NCI-H2081 treated with DMSO at 0.1 percent for 48 hours (cell line): ENCODE data around the gene FLNB.

Experiments used
- DNase-seq: peaks from one replicate; lab custom pipeline; 2025; lab: John Stamatoyannopoulos, UW

FLNB gene

DNA sequence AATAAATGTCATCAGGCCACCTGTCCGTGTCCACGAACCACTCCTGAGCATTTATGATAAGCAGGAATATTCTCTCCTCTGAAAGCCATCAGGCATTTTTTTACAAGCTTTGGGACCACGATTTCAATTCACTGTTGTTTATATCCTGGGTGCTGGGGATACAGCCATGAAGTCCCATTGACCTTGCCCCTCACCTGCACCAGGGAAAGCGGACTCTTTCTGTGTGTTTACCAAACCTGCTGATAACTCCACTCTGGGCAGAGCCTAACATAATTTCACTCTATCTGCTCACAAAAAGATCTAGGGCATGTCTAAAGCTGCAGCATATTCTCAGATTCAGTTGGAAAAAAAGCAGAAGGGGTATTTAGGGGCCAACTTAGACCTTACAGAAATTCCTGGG lies 197.8 kb downstream of the FLNB start:
- DNase-seq, result no peak

DNA sequence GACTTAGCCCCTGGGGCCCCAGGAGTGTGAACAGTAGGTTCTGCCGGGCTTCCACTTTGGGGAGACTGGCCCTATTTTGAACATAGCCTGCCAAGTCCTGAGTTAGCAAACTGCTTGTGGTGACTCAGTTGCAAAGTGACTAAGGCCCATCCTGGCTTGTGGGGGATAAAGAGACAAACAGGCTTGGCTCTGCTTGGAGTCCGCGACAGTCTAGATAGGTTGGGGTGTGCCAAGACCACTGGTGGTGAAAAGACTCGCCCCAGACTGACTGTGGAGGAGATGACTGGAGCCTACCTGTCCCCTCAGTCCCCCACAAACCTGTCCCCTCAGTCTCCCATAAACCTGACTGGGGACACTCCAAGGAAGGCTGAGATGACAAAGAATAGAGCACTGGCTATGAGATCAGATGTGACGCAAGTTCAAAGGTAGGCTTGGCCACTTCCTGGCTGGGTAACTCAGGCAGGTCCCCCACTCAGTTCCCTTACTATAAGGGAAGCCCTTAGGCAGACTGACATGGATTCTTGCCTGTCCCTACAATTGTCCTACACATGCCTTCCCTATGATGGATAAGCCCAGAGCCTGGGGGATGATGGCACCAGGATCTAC lies 198.3 kb downstream of the FLNB start:
- no peak for DNase-seq

DNA sequence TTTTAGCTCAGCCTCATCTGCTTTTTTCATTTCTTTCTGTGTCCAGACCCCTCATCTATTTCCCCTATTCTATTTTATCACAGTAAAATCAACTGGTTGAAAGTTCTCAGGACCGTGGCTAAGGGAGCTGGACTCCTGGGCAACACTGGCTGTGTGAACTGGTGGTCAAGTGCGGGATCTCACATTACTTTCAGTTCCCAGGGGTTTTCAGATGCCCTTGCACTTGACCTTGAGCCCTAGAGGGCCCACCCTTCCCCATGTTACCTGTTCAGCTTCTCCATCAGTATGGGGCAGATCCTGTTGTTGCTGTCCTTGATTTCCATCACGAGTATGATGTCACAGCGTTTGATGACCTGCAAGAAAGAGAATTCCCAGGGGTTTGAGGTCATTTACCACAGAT lies 199.7 kb downstream of the FLNB start:
- no peak for DNase-seq

DNA sequence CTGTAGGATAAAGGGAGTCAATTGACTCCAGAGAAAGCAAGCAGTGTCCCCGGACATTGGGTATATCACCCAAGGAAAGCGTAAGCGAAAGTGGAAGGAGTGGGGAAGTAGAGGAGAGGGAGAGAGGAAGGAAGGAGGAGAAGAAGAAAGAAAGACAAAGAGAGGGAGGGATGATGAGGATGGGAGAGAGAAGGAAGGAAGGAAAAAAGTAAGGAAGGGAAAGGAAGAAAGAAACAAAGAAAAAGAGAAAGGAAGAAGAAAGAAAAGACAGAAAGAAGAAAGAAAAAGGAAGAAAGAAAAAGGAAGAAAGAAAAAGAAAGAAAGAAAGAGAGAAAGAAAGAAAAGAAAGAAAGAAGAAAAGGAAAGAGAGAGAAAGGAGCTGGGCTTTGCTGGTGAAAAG lies 201.7 kb downstream of the FLNB start:
- no peak for DNase-seq

DNA sequence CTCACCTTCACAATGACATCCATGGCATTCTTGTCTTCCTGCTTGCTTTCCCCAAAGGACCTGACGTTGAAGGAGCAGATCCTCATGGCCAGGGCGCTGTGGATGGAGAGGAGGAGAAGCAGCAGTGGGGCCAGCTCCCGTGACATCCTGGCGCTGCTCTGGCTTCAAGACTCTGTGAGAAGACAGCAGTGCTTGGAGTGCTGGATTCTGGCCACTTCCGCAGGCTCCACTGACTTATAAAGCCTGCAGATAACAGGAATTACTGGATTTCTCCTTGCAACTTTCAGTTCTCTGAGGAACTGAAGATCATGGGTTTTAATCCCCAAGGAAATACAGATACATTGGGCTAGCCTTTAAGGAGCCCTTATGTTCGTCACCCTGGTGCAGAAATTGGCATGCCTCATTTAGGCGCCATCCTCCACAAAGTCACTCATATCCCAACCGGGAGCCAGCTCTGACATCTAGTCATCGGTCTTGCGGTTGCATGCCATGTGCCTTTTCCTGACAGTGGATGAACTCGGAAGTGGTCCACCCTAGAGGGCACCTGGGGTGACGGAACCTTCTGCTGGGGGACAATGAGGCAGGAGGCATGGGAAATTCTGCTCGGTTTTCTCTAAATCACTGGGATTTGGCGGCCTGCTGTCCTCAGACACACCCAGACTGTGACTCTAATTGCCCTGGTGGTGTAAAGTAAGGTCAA lies 202.7 kb downstream of the FLNB start, which contains the start of gene DNASE1L3:
Gene DNASE1L3 (minus strand): TSS at position 212 of the 700 bp plus-strand sequence. CDS start 66 bp downstream, at position 146.
- DNase-seq, result no peak

DNA sequence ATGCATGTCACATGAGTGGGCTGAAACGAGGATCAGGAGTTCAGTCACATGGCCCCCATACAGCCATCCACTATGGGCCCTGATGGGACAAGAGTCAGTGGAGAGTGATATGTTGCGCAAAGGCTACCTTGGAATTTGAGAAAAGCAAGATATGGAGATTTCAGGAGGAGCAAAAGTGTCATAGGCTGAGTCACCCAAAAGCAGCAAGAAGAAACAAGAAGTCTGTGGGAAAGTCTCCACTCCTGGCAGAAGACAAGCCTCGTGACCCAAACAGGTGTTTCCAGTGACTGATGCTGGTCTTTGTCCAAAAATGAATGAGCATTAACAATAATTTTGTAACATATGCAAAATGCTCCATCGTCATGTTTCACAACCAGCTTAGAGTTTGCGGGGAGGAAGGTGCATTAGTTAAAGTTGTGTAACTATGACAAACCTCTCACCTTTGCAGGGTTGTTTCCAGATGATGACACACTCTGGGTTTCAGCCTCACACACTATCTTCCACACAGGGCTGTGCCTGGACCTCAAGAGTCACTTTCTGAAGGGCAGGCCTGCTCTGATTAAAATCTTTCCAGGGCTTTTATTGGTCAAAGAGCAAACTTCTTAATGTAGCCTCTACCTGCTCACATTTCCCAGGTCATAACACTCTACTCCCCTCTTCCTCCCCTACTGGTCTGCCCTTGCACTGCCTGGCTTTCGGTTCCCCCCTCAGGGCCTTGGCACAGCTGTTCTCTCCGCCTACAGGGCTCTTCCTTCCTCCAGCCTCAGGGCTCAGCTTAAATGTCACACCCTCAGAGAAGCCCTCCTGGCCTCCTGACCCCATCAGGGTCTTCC lies 206.5 kb downstream of the FLNB start:
- DNase-seq, result no peak

DNA sequence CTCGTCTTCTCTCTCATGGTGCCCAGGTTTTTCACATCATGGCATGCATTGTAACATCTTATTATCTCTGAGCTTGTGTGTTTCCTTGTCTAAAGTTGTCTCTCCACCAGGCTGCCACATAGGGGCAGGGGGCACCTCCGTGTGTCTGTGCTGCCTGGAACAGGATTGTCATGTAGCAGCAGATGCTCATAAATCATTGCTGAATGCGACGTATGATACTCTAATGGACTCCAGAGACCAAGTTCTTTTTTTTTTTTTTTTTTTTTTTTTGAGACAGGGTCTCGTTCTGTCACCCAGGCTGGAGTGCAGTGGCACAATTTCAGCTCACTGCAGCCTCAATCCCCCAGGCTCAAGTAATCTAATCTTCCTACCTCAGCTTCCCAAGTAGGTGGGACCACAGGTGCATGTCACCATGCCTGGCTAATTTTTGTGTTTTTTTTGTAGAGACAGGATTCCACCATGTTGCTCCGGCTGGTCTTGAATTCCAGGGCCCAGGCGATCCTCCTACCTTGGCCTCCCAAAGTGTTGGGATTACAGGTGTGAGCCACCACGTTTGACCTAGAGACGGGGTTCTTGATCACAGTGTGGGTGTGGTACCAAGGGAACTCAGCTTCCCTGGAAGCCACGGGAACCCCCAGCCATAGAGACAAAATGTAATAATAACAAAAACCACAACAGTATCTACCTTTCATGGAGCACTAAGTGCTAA lies 207.2 kb downstream of the FLNB start:
- DNase-seq, result no peak

DNA sequence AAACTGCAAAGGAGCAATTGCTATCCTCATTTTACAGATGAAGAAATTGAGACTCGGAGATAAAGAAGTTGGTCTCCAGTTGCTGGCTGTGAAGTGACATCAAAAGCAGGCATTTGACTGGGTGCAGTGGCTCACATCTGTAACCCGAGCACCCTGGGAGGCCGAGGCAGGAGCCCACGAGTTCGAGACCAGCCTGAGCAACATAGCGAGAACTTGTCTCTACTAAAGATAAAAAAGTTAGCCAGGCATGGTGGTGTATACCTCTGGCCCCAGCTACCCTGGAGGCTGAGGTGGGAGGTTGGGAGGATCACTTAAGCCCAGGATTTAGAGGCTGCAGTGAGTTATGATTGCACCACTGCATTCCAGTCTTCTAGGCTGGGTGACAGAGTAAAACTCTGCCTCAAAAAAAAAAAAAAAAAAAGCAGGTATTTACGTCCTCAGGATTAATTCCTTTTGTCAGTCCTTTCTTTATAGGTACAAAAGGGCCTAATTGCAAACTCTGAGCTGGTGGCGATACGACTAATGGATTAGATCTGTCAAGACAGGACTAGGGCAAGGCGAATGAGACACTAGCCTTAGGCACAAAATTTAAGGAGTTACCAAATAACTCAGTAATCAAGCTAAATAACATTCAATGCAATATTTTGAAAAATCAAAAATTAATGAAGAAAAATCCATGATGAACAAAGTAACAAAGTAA lies 208.4 kb downstream of the FLNB start:
- DNase-seq, result no peak

DNA sequence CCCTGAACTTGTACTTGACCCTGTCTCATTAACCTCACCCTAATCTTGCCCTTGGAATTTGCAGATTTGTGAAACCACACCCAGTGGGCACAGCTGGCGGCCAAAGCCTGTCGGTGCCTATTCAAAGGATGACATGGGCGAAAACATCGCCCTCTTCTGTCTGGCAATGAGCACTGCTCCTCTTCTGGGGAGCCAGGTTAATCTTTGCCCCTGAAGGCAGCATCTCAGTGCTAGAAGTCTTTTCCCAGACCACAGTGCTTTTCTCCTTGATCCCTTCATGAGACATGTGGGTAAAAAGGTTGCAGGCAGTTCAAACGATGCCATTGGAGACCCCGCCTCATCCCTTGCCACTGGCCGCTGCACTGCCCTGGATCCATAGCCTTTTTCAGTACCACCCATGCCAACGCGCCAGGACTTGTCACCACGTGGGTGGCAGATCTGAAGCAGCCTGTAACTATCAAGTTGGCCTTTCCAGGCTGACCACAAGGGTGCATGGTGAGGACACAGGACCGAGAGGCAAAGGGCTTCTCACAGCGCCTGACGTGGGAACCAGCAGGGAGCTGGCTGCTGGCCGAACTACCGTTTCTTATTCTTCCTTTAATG lies 209.1 kb downstream of the FLNB start:
- DNase-seq, result peak; percentile 3

DNA sequence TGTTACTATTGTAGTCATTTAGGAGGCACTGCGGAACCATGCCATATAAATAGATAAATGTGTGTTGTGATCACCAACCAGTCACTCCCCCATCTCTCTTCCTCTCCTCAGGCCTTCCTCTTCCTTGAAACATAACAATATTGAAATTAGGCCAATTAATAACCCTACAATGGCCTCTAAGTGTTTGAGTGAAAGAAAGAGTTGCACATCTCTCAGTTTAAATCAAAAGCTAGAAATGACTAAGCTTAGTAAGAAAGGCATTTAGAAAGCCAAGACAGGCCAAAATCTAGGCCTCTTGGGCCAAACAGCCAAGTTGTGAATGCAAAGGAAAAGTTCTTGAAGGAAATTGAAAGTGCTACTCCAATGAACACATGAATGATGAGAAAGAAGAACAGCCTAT lies 210.7 kb downstream of the FLNB start:
- no peak for DNase-seq
